NB4 (cell line): ENCODE measurements around the gene SH2B3.

Experiments
- DNase-seq: peaks from one replicate; pipeline ENCODE4 v3.0.0; 2010; ENCODE audit warnings: low read depth
- H3K4me3 ChIP-seq: one replicate; pipeline ENCODE4 v1.5.1; 2011; ENCODE audit warnings: mild to moderate bottlenecking, low read depth, low read length, moderate library complexity
- MYC ChIP-seq: IDR thresholded peaks from 2 replicates; pipeline ENCODE4 v1.6.1; 2011; ENCODE audit warnings: low read depth, low read length
- POLR2A ChIP-seq: IDR thresholded peaks from 2 replicates; pipeline ENCODE4 v1.6.1; 2011; ENCODE audit warnings: mild to moderate bottlenecking; ENCODE audit not compliant: insufficient read length; ENCODE audit errors: extremely low read depth
- TF ChIP-seq, protein P1 (sequence below): IDR thresholded peaks from 2 replicates; pipeline ENCODE4 v1.6.1; 2011; ENCODE audit warnings: low read depth, low read length
- TF ChIP-seq, protein P2 (sequence below): IDR thresholded peaks from one replicate; pipeline ENCODE4 v1.5.1; 2012; ENCODE audit warnings: low read depth, low read length

Gene SH2B3

DNA sequence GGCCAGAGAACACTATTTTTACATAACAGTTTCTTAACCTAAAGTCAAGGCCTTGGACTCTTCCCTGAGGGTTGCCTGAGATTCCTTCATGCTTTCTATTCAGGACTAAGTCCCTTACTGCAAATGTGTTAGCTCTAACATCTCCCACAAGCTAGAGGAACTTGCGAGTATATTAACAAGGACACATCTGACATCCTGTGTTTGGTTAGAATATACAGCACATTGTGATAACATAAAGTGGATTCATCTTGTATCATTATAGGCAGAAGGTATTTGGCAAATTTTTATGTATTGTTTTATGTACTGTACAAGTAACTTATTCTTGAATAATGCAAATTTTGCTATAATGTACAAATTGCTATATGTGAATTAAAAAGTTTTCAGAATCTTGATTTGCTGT is 45.5 kb downstream of the SH2B3 start:
- TF ChIP-seq, protein P1, sequence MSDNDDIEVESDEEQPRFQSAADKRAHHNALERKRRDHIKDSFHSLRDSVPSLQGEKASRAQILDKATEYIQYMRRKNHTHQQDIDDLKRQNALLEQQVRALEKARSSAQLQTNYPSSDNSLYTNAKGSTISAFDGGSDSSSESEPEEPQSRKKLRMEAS: no peak
- TF ChIP-seq, protein P2, sequence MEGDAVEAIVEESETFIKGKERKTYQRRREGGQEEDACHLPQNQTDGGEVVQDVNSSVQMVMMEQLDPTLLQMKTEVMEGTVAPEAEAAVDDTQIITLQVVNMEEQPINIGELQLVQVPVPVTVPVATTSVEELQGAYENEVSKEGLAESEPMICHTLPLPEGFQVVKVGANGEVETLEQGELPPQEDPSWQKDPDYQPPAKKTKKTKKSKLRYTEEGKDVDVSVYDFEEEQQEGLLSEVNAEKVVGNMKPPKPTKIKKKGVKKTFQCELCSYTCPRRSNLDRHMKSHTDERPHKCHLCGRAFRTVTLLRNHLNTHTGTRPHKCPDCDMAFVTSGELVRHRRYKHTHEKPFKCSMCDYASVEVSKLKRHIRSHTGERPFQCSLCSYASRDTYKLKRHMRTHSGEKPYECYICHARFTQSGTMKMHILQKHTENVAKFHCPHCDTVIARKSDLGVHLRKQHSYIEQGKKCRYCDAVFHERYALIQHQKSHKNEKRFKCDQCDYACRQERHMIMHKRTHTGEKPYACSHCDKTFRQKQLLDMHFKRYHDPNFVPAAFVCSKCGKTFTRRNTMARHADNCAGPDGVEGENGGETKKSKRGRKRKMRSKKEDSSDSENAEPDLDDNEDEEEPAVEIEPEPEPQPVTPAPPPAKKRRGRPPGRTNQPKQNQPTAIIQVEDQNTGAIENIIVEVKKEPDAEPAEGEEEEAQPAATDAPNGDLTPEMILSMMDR: no peak
- no peak for TF ChIP-seq POLR2A
- no peak for TF ChIP-seq MYC
- peak; percentile 27 for DNase-seq
- no peak overlapping the region for H3K4me3 ChIP-seq

DNA sequence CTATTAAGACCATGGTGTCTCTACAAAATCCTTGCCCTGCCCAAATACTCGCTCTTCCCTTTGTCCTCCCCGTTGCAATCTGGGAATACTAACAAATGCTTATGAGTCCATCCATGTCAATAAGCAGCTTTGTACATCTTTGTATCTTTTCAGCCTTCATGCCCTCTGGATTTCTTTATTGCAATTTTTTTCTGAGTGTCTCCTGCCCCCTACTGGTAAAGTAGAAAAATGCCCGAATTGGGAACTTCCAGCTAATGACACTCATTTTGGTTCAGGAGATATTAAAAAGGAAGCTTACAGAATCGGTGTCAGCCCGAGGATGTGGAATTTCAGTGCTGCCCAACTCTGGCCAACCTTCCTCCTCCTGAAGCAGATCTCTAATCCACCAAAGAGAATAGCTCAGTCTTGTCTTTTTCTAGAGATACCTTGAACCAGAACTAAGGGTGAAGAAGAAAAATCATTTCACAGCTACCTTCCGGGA is 46.0 kb downstream of the SH2B3 start:
- H3K4me3 ChIP-seq: no peak overlapping the region
- DNase-seq: peak; percentile 80
- TF ChIP-seq POLR2A: no peak
- TF ChIP-seq, protein P2: peak; percentile 78

DNA sequence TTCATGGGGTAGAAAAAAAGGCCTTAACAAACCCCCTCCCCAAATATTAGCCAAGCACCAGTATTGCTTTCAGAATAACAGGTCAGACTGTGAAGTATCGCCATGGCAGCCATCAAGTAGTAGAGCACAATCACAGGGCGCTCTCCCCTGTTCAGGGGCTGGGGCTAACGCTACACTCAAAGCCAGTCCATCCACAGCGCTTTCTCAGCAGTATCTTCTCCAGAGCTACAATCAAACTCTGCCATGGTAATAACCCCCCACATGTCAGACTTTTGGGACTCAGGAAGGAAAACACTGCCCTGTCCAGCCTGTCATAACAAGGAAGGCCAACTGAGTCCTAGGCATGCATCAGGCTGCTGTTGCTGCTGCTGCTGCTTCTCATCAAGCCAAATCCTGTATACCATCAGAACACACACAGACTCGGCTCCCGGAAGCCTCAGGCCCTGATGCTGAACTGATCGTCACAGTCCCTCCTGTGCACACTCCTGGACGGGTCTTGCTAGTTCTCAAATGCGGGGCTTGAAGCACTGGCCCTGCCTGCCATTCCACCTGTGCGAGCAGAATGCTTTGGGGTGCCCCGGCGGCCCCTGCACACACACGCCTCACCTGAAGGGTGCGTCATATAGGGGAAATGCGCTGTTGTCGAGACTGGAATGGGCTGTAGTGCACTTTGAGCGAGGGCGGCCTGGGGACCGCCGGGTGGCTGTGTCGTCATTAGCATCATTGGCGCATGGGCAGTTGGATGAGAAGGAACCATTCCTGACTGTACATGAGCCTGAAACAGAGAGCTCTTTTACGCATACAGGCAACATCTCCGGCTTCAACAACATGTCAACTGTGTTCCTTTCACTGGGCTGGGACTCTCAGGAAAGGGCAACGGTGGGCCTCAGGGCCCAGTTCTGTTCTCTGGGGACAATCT is 47.6 kb downstream of the SH2B3 start:
- TF ChIP-seq, protein P1: no peak
- TF ChIP-seq MYC (no peak), POLR2A (no peak)
- TF ChIP-seq, protein P2: no peak

DNA sequence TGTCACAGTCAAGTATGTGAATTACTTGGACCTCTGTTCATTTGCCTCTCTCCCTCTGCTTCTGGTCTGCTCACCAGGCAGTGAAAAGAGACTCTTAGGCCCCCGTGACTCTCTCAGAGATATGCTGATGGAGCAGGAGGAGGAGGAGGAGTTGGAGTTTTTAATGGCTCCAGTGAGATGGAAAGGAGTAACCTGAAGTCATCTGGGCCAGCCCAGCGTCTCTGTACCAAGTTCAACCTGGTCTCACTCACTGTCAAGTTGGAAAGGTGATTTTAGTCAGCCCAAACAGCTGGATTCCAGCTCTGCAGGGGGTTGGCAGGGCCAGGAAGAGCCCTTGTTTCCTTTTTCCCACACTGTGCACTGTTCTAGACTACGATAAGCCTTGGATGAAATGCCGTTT is 48.6 kb downstream of the SH2B3 start:
- H3K4me3 ChIP-seq: no peak overlapping the region
- TF ChIP-seq, protein P1: no peak
- TF ChIP-seq POLR2A (no peak), MYC (no peak)
- TF ChIP-seq, protein P2: no peak
- DNase-seq: no peak

More for the DNA sequence above, 47.6 kb downstream of the SH2B3 start:
- H3K4me3 ChIP-seq: no peak overlapping the region
- peak; percentile 25 for DNase-seq

DNA sequence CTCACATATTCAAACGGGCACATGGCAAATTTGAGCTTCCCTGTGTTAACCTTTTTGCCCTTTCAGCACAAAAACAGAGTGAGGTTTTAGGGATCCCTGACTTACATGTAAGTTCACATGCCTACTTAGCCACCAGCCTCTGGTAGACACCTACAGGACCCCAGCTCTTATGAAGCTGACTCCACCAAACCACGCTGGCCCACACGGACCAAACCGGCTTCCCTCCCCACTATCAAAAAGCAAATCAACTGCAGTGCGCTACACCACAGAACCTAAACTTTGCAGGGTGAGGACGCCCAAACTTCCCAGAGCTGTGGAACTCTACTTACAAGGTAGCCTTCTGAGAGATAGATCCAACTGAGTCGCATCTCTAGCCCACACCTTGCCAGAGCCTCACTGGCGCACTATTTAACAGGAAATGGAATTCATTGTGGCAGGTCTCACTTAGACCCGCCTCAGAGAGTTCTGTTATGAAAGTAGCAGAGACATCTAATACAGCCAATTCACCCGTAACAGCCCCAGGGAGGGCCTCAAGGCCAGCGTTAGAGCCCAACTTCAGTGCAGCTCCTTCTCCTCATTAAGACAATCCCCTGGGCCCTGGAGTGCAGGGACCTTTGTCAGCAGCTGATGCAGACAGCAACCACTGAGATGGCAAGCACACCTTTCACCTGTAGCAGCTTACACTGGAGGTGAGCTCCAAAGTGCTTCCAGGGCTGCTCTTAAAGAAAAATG is 49.2 kb downstream of the SH2B3 start:
- no peak for DNase-seq
- H3K4me3 ChIP-seq: no peak overlapping the region
- TF ChIP-seq MYC (no peak), POLR2A (no peak)
- TF ChIP-seq, protein P1: no peak
- TF ChIP-seq, protein P2: no peak
